ENCODE results near the gene FUS. TPM values are rescaled to one million over a fixed set of nuclear protein-coding genes. Genes with fewer than 3 reads are reported as not detected.

The FUS gene
- total RNA-seq, 1 experiment from 2014 or later = 490 TPM

- no peaks in the 10 kb centered on the region for H3K4me1 Mint-ChIP-seq (ENCODE audit: low read depth, unreplicated experiment)
- peaks cover 31% of the 10 kb centered on the region for H3K36me3 Mint-ChIP-seq (ENCODE audit: insufficient read depth, unreplicated experiment)
- CTCF ChIA-PET = no interaction called here
- H3K4me3 Mint-ChIP-seq (ENCODE audit: unreplicated experiment) = no peak overlapping the region
- Histone ChIP-seq H3K4me1 (no peaks in the 10 kb centered on the region), H3K4me3 (ENCODE audit: low read depth, low read length) (no peak overlapping the region), H3K27me3 (replicated peaks; ENCODE audit: control insufficient read depth, insufficient read depth, low read length) (no peaks in the 10 kb centered on the region), H3K9me3 (no peaks in the 10 kb centered on the region), H3K36me3 (ENCODE audit: control insufficient read depth, insufficient read depth, low read length) (no peaks in the 10 kb centered on the region)
- no peak for TF ChIP-seq CTCF (IDR thresholded peaks at IDR 0.05; ENCODE audit: insufficient read depth in 1 of 2, low read depth in 1 of 2, low read length in 1 of 2, severe bottlenecking in 1 of 2, unreplicated experiment in 1 of 2)
- no peaks in the 10 kb centered on the region for H3K27me3 Mint-ChIP-seq (ENCODE audit: insufficient read depth, unreplicated experiment)
- no peaks in the 10 kb centered on the region for H3K9me3 Mint-ChIP-seq (ENCODE audit: unreplicated experiment)
- intact Hi-C loops (cut with micrococcal nuclease; ENCODE audit: unreplicated experiment) = no loop called here
- no TSS peak for BruUV-seq (replicated peaks)
- H3K27ac Mint-ChIP-seq (ENCODE audit: unreplicated experiment) = no peak overlapping the region
- DNase-seq = no peak
- POLR2A ChIA-PET = no interaction called here
These were observed 2.8 kb upstream of the FUS start for GRCh38 chr16:31177136-31177535.

GRCh38 chr16:31179219-31179746 lies 656 bp upstream of the FUS start:
- intact Hi-C loops (cut with micrococcal nuclease; ENCODE audit: unreplicated experiment) = no loop called here
- no peaks in the 10 kb centered on the region for H3K4me1 ChIP-seq
- Mint-ChIP-seq H3K36me3 (ENCODE audit: insufficient read depth, unreplicated experiment) (peaks cover 52% of the 10 kb centered on the region), H3K4me1 (ENCODE audit: low read depth, unreplicated experiment) (peaks cover 4% of the 10 kb centered on the region), H3K4me3 (ENCODE audit: unreplicated experiment) (peak overlapping the region; percentile 97), H3K27ac (ENCODE audit: unreplicated experiment) (peak overlapping the region; percentile 100), H3K27me3 (ENCODE audit: insufficient read depth, unreplicated experiment) (no peaks in the 10 kb centered on the region), H3K9me3 (ENCODE audit: unreplicated experiment) (no peaks in the 10 kb centered on the region)
- no peaks in the 10 kb centered on the region for H3K9me3 ChIP-seq
- DNase-seq = no peak
- H3K27me3 ChIP-seq (replicated peaks; ENCODE audit: control insufficient read depth, insufficient read depth, low read length) = no peaks in the 10 kb centered on the region
- no peak for TF ChIP-seq CTCF (IDR thresholded peaks at IDR 0.05; ENCODE audit: insufficient read depth in 1 of 2, low read depth in 1 of 2, low read length in 1 of 2, severe bottlenecking in 1 of 2, unreplicated experiment in 1 of 2)
- no peaks in the 10 kb centered on the region; the same call in none of the 2 replicates for H3K36me3 ChIP-seq (ENCODE audit: control insufficient read depth, insufficient read depth, low read length)
- ChIA-PET CTCF (no interaction called here), POLR2A (interaction anchor here (0.6 to 2.1 kb wide), 10 partner anchors 10 to 534 kb away, joined by 3 to 37 read pairs (median 4); partner anchors contain the start of genes ARMC5, KAT8, ZNF646 and ZNF668)
- peak overlapping the region; percentile 95 for H3K4me3 ChIP-seq (ENCODE audit: low read depth, low read length)
- BruUV-seq (replicated peaks) = TSS peak; percentile 90

GRCh38 chr16:31181102-31181830 lies 1.3 kb downstream of the FUS start:
- Mint-ChIP-seq H3K4me1 (ENCODE audit: low read depth, unreplicated experiment) (peaks cover 11% of the 10 kb centered on the region), H3K36me3 (ENCODE audit: insufficient read depth, unreplicated experiment) (peaks cover 72% of the 10 kb centered on the region), H3K27me3 (ENCODE audit: insufficient read depth, unreplicated experiment) (no peaks in the 10 kb centered on the region), H3K4me3 (ENCODE audit: unreplicated experiment) (peak overlapping the region; percentile 97), H3K9me3 (ENCODE audit: unreplicated experiment) (no peaks in the 10 kb centered on the region), H3K27ac (ENCODE audit: unreplicated experiment) (peak overlapping the region; percentile 100)
- TSS peak; percentile 35 for BruUV-seq (replicated peaks)
- peaks cover 2% of the 10 kb centered on the region for H3K36me3 ChIP-seq (ENCODE audit: control insufficient read depth, insufficient read depth, low read length)
- TF ChIP-seq CTCF (IDR thresholded peaks at IDR 0.05; ENCODE audit: insufficient read depth in 1 of 2, low read depth in 1 of 2, low read length in 1 of 2, severe bottlenecking in 1 of 2, unreplicated experiment in 1 of 2) = no peak
- DNase-seq = peak in 1 of 2 experiments; percentile 30
- intact Hi-C loops (cut with micrococcal nuclease; ENCODE audit: unreplicated experiment) = no loop called here
- no peaks in the 10 kb centered on the region for H3K27me3 ChIP-seq (replicated peaks; ENCODE audit: control insufficient read depth, insufficient read depth, low read length)
- H3K9me3 ChIP-seq = no peaks in the 10 kb centered on the region
- H3K4me3 ChIP-seq (ENCODE audit: low read depth, low read length) = peak overlapping the region; percentile 95
- POLR2A ChIA-PET = interaction anchor here (0.6 to 2.1 kb wide), 4 partner anchors 39 to 178 kb away, joined by 5 to 37 read pairs (median 18); partner anchors contain the start of genes KAT8, ZNF646 and ZNF668
- CTCF ChIA-PET = no interaction called here
- H3K4me1 ChIP-seq = no peaks in the 10 kb centered on the region

All from Caco-2 (cell line).